CD4-positive, alpha-beta memory T cell (primary cell): Measurements from ENCODE around the gene POR. TPM values are rescaled to one million over a fixed set of nuclear protein-coding genes. Genes with fewer than 3 reads are reported as not detected.

Experiments used
- CTCF ChIA-PET: fragments of 350-600 bp; sonication (Branson Sonifier 250); formaldehyde crosslinking; loops from one replicate; lab custom pipeline; 2021; ENCODE audit warnings: inconsistent platforms; ENCODE audit not compliant: partially characterized antibody; lab: Charles Lee
- POLR2A ChIA-PET: fragments of 350-600 bp; sonication (Branson Sonifier 250); formaldehyde crosslinking; loops from one replicate; lab custom pipeline; 2021; ENCODE audit not compliant: partially characterized antibody; lab: Charles Lee
- DNase-seq, 5 donors: peaks; one replicate each; pipeline versions ENCODE4 v3.0.0 to v3.0.0-alpha.2; 2020 to 2022; ENCODE audit warnings: mixed read lengths in 1 of 5
- H3K27ac ChIP-seq: one replicate; pipeline ENCODE4 v1.7.0; 2013; ENCODE audit warnings: low read depth, low read length
- H3K27me3 ChIP-seq: 2 replicates; pipeline ENCODE4 v1.7.0; 2013; ENCODE audit warnings: mild to moderate bottlenecking, low read length, moderate library complexity; ENCODE audit not compliant: insufficient read depth
- H3K36me3 ChIP-seq: 2 replicates; pipeline ENCODE4 v1.7.0; 2013; ENCODE audit warnings: mild to moderate bottlenecking, low read length, moderate library complexity; ENCODE audit not compliant: insufficient read depth
- H3K4me1 ChIP-seq: 2 replicates; pipeline ENCODE4 v1.7.0; 2013; ENCODE audit warnings: mild to moderate bottlenecking, low read length, moderate library complexity; ENCODE audit not compliant: insufficient read depth
- H3K4me3 ChIP-seq, 2 donors: one replicate each; pipeline ENCODE4 v1.7.0; 2013; ENCODE audit warnings: low read length in 2 of 2, mild to moderate bottlenecking in 1 of 2
- H3K9me3 ChIP-seq, 2 donors: one replicate each; pipeline ENCODE4 v1.7.0; 2013; ENCODE audit warnings: low read length in 2 of 2, control low read depth in 1 of 2; ENCODE audit not compliant: control insufficient read depth in 1 of 2
- H3K27ac Mint-ChIP-seq, 7 donors: one replicate each; pipeline ENCODE4 v1.8.0; 2020 to 2021; ENCODE audit warnings: mixed read lengths in 7 of 7, mild to moderate bottlenecking in 6 of 7, inconsistent platforms in 3 of 7, moderate library complexity in 3 of 7
- H3K27me3 Mint-ChIP-seq, 2 donors: one replicate each; pipeline ENCODE4 v1.8.0; 2020 to 2021; ENCODE audit warnings: mixed read lengths in 2 of 2
- H3K36me3 Mint-ChIP-seq, 2 donors: one replicate each; pipeline ENCODE4 v1.8.0; 2020 to 2021; ENCODE audit warnings: mixed read lengths in 2 of 2, inconsistent platforms in 1 of 2, mild to moderate bottlenecking in 1 of 2
- H3K4me1 Mint-ChIP-seq, 4 donors: one replicate each; pipeline ENCODE4 v1.8.0; 2020 to 2021; ENCODE audit warnings: mixed read lengths in 4 of 4, mild to moderate bottlenecking in 1 of 4
- H3K4me3 Mint-ChIP-seq, 8 donors: one replicate each; pipeline ENCODE4 v1.8.0; 2020 to 2021; ENCODE audit warnings: mixed read lengths in 8 of 8, mild to moderate bottlenecking in 7 of 8, moderate library complexity in 6 of 8, inconsistent platforms in 3 of 8
- H3K9me3 Mint-ChIP-seq, 8 donors: one replicate each; pipeline ENCODE4 v1.8.0; 2020 to 2021; ENCODE audit warnings: mixed read lengths in 8 of 8, mild to moderate bottlenecking in 5 of 8, inconsistent platforms in 3 of 8, moderate library complexity in 1 of 8
- intact Hi-C: fragments of 100-400 bp; cut with micrococcal nuclease; formaldehyde crosslinking; loops from one replicate; pipeline ENCODE4 v1.15.1; 2023
- polyA plus RNA-seq, 2 donors: library from polyadenylated mRNA; unstranded; fragments of 300-500 nt; fragmentation: Illumina TruSeq; gene quantifications; one replicate each; pipeline ENCODE4 v1.2.3, GENCODE V29; 2021
- total RNA-seq, 2 experiments: library from RNA; stranded (reverse); gene quantifications; one replicate each; pipeline ENCODE4 v1.2.3, GENCODE V29; 2021

POR gene
- total and polyA plus RNA-seq, 4 experiments from 2014 or later: 45.6 to 71.1 (median 54.0) TPM

DNA sequence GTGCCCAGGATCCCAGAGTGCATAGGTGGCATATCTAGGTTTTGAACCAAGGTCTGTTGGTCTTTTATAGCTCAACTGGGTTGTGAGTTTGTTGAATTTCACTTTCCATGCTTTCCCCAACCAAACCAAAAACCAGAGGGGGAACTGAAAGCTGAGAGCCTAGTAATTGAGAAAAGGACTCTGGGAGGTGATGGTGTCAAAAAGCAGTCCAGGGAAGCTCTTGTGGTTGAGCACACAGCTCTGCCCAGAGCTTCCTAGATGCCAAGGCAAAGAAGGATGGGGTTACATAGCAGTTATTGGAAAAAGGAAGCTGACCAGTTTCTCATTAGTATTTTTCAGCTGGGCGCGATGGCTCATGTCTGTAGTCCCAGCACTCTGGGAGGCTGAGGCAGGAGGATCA lies 9.9 kb downstream of the POR start:
- H3K27ac ChIP-seq: no peak overlapping the region
- H3K4me1 ChIP-seq: peaks cover 20% of the 10 kb centered on the region
- Mint-ChIP-seq H3K9me3 (no peaks in the 10 kb centered on the region), H3K4me1 (peaks cover 19 to 53% (median 24%) of the 10 kb centered on the region in 4 donors), H3K27me3 (no peaks in the 10 kb centered on the region), H3K36me3 (peaks cover 16 to 20% of the 10 kb centered on the region in 2 donors), H3K27ac (peak overlapping the region in 1 of 7 donors; percentile 72), H3K4me3 (peak overlapping the region in 1 of 8 donors; percentile 10)
- no peaks in the 10 kb centered on the region for H3K9me3 ChIP-seq
- H3K36me3 ChIP-seq: no peaks in the 10 kb centered on the region
- intact Hi-C loops: no loop called here
- DNase-seq: no peak
- POLR2A ChIA-PET: interaction anchor here (0.7 to 1.3 kb wide), 3 partner anchors 9 to 34 kb away, joined by 3 to 5 read pairs (median 4); partner anchors contain the start of gene POR
- no peaks in the 10 kb centered on the region for H3K27me3 ChIP-seq
- CTCF ChIA-PET: interaction anchor here (1.1 to 1.4 kb wide), 2 partner anchors 9 to 95 kb away, joined by 4 read pairs; no protein-coding TSS in a partner anchor
- no peak overlapping the region for H3K4me3 ChIP-seq

GRCh38 chr7:75925717-75926435 lies 10.9 kb downstream of the POR start:
- H3K27me3 Mint-ChIP-seq: no peaks in the 10 kb centered on the region
- Histone ChIP-seq H3K4me3 (no peak overlapping the region), H3K9me3 (no peaks in the 10 kb centered on the region), H3K27ac (no peak overlapping the region), H3K4me1 (peaks cover 12% of the 10 kb centered on the region), H3K36me3 (no peaks in the 10 kb centered on the region), H3K27me3 (no peaks in the 10 kb centered on the region)
- no peak overlapping the region for H3K4me3 Mint-ChIP-seq
- ChIA-PET POLR2A (interaction anchor here (1.3 to 1.4 kb wide), 2 partner anchors 10 kb away, joined by 4 to 7 read pairs; partner anchors contain the start of gene POR), CTCF (interaction anchor here (1.1 to 1.4 kb wide), 2 partner anchors 10 to 94 kb away, joined by 4 read pairs; no protein-coding TSS in a partner anchor)
- intact Hi-C loops: no loop called here
- H3K9me3 Mint-ChIP-seq: no peaks in the 10 kb centered on the region
- peak overlapping the region in 3 of 7 donors; percentile 1 to 70 (median 36) for H3K27ac Mint-ChIP-seq
- no peak for DNase-seq
- H3K4me1 Mint-ChIP-seq: peaks cover 12 to 47% (median 21%) of the 10 kb centered on the region in 4 donors
- H3K36me3 Mint-ChIP-seq: peaks cover 13 to 17% of the 10 kb centered on the region in 2 donors

DNA sequence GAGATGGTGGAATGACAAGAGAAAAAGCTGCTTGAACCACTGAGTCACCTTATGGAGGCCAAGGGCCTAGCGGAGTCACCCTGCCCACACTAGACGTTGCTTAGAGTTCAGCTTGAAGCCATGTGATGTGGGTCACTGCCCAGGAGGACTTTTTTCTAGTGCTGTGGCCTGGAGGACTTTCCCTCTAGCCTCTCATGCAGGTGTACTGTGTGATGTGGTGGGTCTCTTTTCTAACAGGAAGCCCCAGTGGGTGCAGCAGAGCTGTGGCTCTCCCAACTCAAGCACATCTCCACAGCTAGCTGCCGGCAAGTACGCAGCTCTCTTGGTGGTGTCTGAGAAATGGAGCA lies 13.6 kb downstream of the POR start:
- peaks cover 0 to 2% (median 0%) of the 10 kb centered on the region in 8 donors for H3K9me3 Mint-ChIP-seq
- H3K4me3 ChIP-seq: no peak overlapping the region
- no peaks in the 10 kb centered on the region for H3K9me3 ChIP-seq
- H3K4me1 ChIP-seq: peaks cover 12% of the 10 kb centered on the region
- no peaks in the 10 kb centered on the region for H3K27me3 ChIP-seq
- H3K27ac ChIP-seq: no peak overlapping the region
- DNase-seq: peak in 4 of 5 donors; percentile 13 to 31 (median 23)
- no peaks in the 10 kb centered on the region for H3K27me3 Mint-ChIP-seq
- intact Hi-C loops: no loop called here
- H3K36me3 ChIP-seq: no peaks in the 10 kb centered on the region
- CTCF ChIA-PET: no interaction called here
- H3K4me1 Mint-ChIP-seq: peaks cover 11 to 35% (median 19%) of the 10 kb centered on the region in 4 donors
- peak overlapping the region in 4 of 8 donors; percentile 13 to 46 (median 40) for H3K4me3 Mint-ChIP-seq
- H3K36me3 Mint-ChIP-seq: peaks cover 9 to 16% of the 10 kb centered on the region in 2 donors
- H3K27ac Mint-ChIP-seq: peak overlapping the region; percentile 25 to 85 (median 68)
- POLR2A ChIA-PET: no interaction called here

DNA sequence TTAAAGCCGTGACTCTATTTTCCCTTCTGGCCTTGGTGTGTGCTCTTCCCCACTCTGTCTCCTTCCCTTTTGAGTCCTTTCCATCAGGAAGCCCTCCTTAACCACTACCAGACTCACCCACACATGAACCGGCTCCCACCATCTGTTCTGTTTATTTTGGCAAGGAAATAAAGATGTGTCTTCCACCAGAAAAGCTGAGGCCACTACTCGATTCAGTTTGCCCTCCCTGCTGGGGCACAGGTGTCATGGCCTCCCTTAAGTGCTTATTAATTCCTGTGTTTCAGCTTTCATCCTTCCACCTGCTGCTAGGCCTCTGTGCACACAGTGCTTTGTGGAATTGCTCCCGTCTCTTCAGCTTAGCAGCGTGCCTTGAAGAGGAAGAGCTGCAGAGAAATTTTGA lies 16.7 kb downstream of the POR start:
- no peaks in the 10 kb centered on the region for H3K9me3 ChIP-seq
- H3K4me1 ChIP-seq: peaks cover 12% of the 10 kb centered on the region
- no peaks in the 10 kb centered on the region for H3K36me3 ChIP-seq
- intact Hi-C loops: no loop called here
- ChIA-PET CTCF (no interaction called here), POLR2A (interaction anchor here (0.6 kb wide), 1 partner anchor 21 kb away, joined by 4 read pairs; no protein-coding TSS in a partner anchor)
- Mint-ChIP-seq H3K27me3 (no peaks in the 10 kb centered on the region), H3K27ac (peak overlapping the region in 1 of 7 donors; percentile 32), H3K4me3 (no peak overlapping the region), H3K9me3 (peaks cover 0 to 10% (median 0%) of the 10 kb centered on the region in 8 donors), H3K4me1 (peaks cover 11 to 30% (median 17%) of the 10 kb centered on the region in 4 donors), H3K36me3 (peaks cover 10 to 25% of the 10 kb centered on the region in 2 donors)
- H3K27me3 ChIP-seq: no peaks in the 10 kb centered on the region
- DNase-seq: no peak
- no peak overlapping the region for H3K4me3 ChIP-seq
- H3K27ac ChIP-seq: no peak overlapping the region

- H3K4me1 ChIP-seq: no peaks in the 10 kb centered on the region
- H3K27me3 ChIP-seq: no peaks in the 10 kb centered on the region
- no peaks in the 10 kb centered on the region for H3K9me3 ChIP-seq
- no peaks in the 10 kb centered on the region for H3K36me3 ChIP-seq
- no peak overlapping the region for H3K4me3 ChIP-seq
- POLR2A ChIA-PET: interaction anchor here (0.9 kb wide), 1 partner anchor 24 kb away, joined by 3 read pairs; the partner anchor contains the start of gene POR
- no peak overlapping the region for H3K27ac ChIP-seq
- peaks cover 6 to 16% of the 10 kb centered on the region in 2 donors for H3K36me3 Mint-ChIP-seq
- CTCF ChIA-PET: no interaction called here
- H3K4me1 Mint-ChIP-seq: peaks cover 0 to 9% (median 5%) of the 10 kb centered on the region in 4 donors
- H3K4me3 Mint-ChIP-seq: no peak overlapping the region
- peaks cover 0 to 9% (median 0%) of the 10 kb centered on the region in 8 donors for H3K9me3 Mint-ChIP-seq
- no peak overlapping the region for H3K27ac Mint-ChIP-seq
- no peak for DNase-seq
- no peaks in the 10 kb centered on the region for H3K27me3 Mint-ChIP-seq
- intact Hi-C loops: no loop called here
Measured at GRCh38 chr7:75937958-75938786, 23.2 kb downstream of the POR start.

DNA sequence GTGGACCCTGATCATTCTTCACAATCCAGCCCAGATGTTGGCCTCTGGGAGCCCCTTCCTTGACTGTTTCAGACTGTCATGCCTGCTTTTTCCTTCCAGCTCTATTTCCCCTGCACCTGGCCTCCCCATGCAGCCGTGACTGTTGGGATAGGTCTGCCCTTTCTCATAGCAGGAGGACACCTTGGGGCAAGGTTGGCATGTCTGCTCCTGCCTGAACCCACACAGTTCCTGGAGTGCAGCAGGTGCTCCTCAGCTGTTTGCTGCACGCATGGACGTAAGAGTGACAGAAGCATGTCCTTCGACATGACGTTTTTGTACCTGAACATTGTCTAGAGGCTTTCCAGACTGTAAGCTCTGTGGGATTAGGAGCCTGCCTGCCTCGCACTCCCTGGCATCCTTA lies 24.0 kb downstream of the POR start:
- intact Hi-C loops: no loop called here

DNA sequence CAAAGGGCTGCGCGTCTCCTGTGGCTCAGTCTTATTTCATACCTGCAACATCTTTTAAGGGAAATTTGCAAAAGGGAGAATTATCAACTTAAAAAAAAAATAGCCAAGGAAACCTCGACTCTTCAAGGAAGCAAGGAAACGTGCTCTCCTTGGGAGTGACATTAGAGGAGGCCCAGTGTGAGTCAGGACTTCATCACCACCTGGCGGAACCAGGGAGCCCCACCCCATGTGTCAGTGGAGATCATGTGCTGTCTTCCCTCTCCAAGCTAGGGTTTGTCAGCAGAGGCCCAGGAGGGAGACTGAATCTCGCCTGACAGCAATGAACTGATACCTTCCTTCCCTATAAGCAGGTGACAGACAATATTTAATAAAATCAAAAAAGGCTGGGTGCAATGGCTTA lies 28.9 kb downstream of the POR start:
- H3K9me3 Mint-ChIP-seq: no peaks in the 10 kb centered on the region
- H3K27me3 ChIP-seq: no peaks in the 10 kb centered on the region
- H3K4me1 ChIP-seq: no peaks in the 10 kb centered on the region
- intact Hi-C loops: no loop called here
- no peak overlapping the region for H3K4me3 ChIP-seq
- H3K4me3 Mint-ChIP-seq: no peak overlapping the region
- no peak for DNase-seq
- H3K9me3 ChIP-seq: no peaks in the 10 kb centered on the region
- CTCF ChIA-PET: no interaction called here
- H3K27ac ChIP-seq: no peak overlapping the region
- POLR2A ChIA-PET: no interaction called here
- H3K27ac Mint-ChIP-seq: no peak overlapping the region
- H3K27me3 Mint-ChIP-seq: no peaks in the 10 kb centered on the region
- H3K36me3 ChIP-seq: no peaks in the 10 kb centered on the region
- peaks cover 8 to 14% (median 10%) of the 10 kb centered on the region in 4 donors for H3K4me1 Mint-ChIP-seq
- peaks cover 6 to 9% of the 10 kb centered on the region in 2 donors for H3K36me3 Mint-ChIP-seq

More for the DNA sequence above, 24.0 kb downstream of the POR start:
- Mint-ChIP-seq H3K27ac (peak overlapping the region in 1 of 7 donors; percentile 73), H3K36me3 (peaks cover 3 to 12% of the 10 kb centered on the region in 2 donors), H3K4me3 (no peak overlapping the region), H3K4me1 (peaks cover 0 to 9% (median 4%) of the 10 kb centered on the region in 4 donors), H3K27me3 (no peaks in the 10 kb centered on the region), H3K9me3 (peaks cover 0 to 6% (median 0%) of the 10 kb centered on the region in 8 donors)
- Histone ChIP-seq H3K4me3 (no peak overlapping the region), H3K36me3 (no peaks in the 10 kb centered on the region), H3K4me1 (no peaks in the 10 kb centered on the region), H3K27ac (no peak overlapping the region), H3K27me3 (no peaks in the 10 kb centered on the region), H3K9me3 (no peaks in the 10 kb centered on the region)
- DNase-seq: no peak
- CTCF ChIA-PET: no interaction called here
- POLR2A ChIA-PET: no interaction called here
